ENCODE data around the gene CLCA1.

DNA sequence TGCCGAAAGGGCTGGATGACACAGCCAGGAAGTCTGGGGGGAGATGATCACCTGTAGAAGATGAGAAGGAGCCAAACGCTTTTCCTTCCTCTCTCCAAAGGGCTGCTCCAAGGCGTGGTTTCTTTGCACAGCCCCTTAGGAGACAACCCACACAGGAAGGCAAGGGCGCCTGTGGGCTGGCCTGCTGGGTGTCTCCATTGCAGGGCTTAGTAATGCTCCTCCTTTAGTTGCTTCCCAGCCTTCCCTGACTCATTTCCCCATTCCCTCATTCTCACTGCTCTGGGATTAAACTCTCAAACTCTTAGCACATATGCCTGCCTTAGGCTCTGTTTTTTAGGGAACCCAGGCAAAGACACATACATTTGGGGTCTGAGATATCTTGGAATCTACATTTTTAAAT lies 1.7 kb upstream of the CLCA1 start:
- TF ChIP-seq, protein P1, sequence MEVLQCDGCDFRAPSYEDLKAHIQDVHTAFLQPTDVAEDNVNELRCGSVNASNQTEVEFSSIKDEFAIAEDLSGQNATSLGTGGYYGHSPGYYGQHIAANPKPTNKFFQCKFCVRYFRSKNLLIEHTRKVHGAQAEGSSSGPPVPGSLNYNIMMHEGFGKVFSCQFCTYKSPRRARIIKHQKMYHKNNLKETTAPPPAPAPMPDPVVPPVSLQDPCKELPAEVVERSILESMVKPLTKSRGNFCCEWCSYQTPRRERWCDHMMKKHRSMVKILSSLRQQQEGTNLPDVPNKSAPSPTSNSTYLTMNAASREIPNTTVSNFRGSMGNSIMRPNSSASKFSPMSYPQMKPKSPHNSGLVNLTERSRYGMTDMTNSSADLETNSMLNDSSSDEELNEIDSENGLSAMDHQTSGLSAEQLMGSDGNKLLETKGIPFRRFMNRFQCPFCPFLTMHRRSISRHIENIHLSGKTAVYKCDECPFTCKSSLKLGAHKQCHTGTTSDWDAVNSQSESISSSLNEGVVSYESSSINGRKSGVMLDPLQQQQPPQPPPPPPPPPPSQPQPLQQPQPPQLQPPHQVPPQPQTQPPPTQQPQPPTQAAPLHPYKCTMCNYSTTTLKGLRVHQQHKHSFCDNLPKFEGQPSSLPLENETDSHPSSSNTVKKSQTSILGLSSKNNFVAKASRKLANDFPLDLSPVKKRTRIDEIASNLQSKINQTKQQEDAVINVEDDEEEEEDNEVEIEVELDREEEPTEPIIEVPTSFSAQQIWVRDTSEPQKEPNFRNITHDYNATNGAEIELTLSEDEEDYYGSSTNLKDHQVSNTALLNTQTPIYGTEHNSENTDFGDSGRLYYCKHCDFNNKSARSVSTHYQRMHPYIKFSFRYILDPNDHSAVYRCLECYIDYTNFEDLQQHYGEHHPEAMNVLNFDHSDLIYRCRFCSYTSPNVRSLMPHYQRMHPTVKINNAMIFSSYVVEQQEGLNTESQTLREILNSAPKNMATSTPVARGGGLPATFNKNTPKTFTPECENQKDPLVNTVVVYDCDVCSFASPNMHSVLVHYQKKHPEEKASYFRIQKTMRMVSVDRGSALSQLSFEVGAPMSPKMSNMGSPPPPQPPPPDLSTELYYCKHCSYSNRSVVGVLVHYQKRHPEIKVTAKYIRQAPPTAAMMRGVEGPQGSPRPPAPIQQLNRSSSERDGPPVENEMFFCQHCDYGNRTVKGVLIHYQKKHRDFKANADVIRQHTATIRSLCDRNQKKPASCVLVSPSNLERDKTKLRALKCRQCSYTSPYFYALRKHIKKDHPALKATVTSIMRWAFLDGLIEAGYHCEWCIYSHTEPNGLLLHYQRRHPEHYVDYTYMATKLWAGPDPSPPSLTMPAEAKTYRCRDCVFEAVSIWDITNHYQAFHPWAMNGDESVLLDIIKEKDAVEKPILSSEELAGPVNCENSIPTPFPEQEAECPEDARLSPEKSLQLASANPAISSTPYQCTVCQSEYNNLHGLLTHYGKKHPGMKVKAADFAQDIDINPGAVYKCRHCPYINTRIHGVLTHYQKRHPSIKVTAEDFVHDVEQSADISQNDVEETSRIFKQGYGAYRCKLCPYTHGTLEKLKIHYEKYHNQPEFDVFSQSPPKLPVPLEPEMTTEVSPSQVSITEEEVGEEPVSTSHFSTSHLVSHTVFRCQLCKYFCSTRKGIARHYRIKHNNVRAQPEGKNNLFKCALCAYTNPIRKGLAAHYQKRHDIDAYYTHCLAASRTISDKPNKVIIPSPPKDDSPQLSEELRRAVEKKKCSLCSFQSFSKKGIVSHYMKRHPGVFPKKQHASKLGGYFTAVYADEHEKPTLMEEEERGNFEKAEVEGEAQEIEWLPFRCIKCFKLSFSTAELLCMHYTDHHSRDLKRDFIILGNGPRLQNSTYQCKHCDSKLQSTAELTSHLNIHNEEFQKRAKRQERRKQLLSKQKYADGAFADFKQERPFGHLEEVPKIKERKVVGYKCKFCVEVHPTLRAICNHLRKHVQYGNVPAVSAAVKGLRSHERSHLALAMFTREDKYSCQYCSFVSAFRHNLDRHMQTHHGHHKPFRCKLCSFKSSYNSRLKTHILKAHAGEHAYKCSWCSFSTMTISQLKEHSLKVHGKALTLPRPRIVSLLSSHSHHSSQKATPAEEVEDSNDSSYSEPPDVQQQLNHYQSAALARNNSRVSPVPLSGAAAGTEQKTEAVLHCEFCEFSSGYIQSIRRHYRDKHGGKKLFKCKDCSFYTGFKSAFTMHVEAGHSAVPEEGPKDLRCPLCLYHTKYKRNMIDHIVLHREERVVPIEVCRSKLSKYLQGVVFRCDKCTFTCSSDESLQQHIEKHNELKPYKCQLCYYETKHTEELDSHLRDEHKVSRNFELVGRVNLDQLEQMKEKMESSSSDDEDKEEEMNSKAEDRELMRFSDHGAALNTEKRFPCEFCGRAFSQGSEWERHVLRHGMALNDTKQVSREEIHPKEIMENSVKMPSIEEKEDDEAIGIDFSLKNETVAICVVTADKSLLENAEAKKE (CRISPR knock-in tag; IDR thresholded peaks at IDR 0.05): no peak
- TF ChIP-seq POLR2AphosphoS5 (IDR thresholded peaks at IDR 0.05; ENCODE audit: low read depth) (no peak), EZH2 (IDR thresholded peaks at IDR 0.05; ENCODE audit: low read depth, unreplicated experiment) (no peak), STAT1 (IDR thresholded peaks at IDR 0.05; ENCODE audit: unreplicated experiment) (no peak)
- TF ChIP-seq, protein P2, sequence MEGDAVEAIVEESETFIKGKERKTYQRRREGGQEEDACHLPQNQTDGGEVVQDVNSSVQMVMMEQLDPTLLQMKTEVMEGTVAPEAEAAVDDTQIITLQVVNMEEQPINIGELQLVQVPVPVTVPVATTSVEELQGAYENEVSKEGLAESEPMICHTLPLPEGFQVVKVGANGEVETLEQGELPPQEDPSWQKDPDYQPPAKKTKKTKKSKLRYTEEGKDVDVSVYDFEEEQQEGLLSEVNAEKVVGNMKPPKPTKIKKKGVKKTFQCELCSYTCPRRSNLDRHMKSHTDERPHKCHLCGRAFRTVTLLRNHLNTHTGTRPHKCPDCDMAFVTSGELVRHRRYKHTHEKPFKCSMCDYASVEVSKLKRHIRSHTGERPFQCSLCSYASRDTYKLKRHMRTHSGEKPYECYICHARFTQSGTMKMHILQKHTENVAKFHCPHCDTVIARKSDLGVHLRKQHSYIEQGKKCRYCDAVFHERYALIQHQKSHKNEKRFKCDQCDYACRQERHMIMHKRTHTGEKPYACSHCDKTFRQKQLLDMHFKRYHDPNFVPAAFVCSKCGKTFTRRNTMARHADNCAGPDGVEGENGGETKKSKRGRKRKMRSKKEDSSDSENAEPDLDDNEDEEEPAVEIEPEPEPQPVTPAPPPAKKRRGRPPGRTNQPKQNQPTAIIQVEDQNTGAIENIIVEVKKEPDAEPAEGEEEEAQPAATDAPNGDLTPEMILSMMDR (conservative IDR thresholded peaks at IDR 0.05; ENCODE audit: low read depth in 2 of 2): no peak
